Measurements from ENCODE around the gene R3HDM2. TPM values are rescaled to one million over a fixed set of nuclear protein-coding genes. Genes with fewer than 3 reads are reported as not detected.

The R3HDM2 gene
- total RNA-seq, 1 experiment from 2014 or later: 34.7 TPM

GRCh38 chr12:57479376-57480115 lies 48.7 kb upstream of the R3HDM2 start, which contains the start of gene ARHGAP9 (continued):
- TF ChIP-seq ZNF512 (CRISPR knock-in tag; IDR thresholded peaks at IDR 0.05; ENCODE audit: borderline replicate concordance) (no peak), CBFB (CRISPR knock-in tag; IDR thresholded peaks at IDR 0.05; ENCODE audit: low read depth) (no peak)

GRCh38 chr12:57479043-57479375 lies 48.2 kb upstream of the R3HDM2 start:
- H3K4me3 Mint-ChIP-seq: no peak overlapping the region
- no peaks in the 10 kb centered on the region for H3K9me3 Mint-ChIP-seq
- DNase-seq (ENCODE audit: low spot score): no peak
- peaks cover 48% of the 10 kb centered on the region for H3K4me1 Mint-ChIP-seq
- no peak overlapping the region for H3K27ac Mint-ChIP-seq
- TF ChIP-seq ATF3 (CRISPR knock-in tag; conservative IDR thresholded peaks at IDR 0.05): no peak
- no peak for TF ChIP-seq JAZF1 (CRISPR knock-in tag; IDR thresholded peaks at IDR 0.05)
- TF ChIP-seq SOX15 (CRISPR knock-in tag; IDR thresholded peaks at IDR 0.05): no peak
- TF ChIP-seq ETV6 (CRISPR knock-in tag; IDR thresholded peaks at IDR 0.05): no peak
- TF ChIP-seq ZNF232 (CRISPR knock-in tag; IDR thresholded peaks at IDR 0.05): no peak
- TF ChIP-seq PRDM15 (CRISPR knock-in tag; IDR thresholded peaks at IDR 0.05): no peak
- TF ChIP-seq ZNF317 (CRISPR knock-in tag; IDR thresholded peaks at IDR 0.05; ENCODE audit: borderline replicate concordance, low read depth): no peak
- TF ChIP-seq ERG (CRISPR knock-in tag; IDR thresholded peaks at IDR 0.05): no peak
- no peak for TF ChIP-seq HMGXB4 (CRISPR knock-in tag; IDR thresholded peaks at IDR 0.05)
- no peak for TF ChIP-seq CREM (CRISPR knock-in tag; IDR thresholded peaks at IDR 0.05)
- peaks cover 72% of the 10 kb centered on the region for H3K27me3 Mint-ChIP-seq (ENCODE audit: low read depth)
- no peaks in the 10 kb centered on the region for H3K36me3 Mint-ChIP-seq
- ChIA-PET CTCF (no interaction called here), POLR2A (no interaction called here)
- no peak for ATAC-seq

Data from WTC11 (cell line).